Testis (tissue), 3 donors: ENCODE data around the gene PPEF1. TPM values are rescaled to one million over a fixed set of nuclear protein-coding genes. Genes with fewer than 3 reads are reported as not detected.

ENCODE experiments used
- DNase-seq: peaks from one replicate; pipeline ENCODE4 v3.0.0-alpha.2; 2019
- H3K27ac ChIP-seq, 2 donors: fragments of 200-600 bp; sonication (generic); one replicate each; pipeline ENCODE4 v1.5.1; 2019
- H3K27me3 ChIP-seq: fragments of 200-600 bp; sonication (generic); one replicate; pipeline ENCODE4 v1.5.1; 2019
- H3K36me3 ChIP-seq: fragments of 200-600 bp; sonication (generic); one replicate; pipeline ENCODE4 v1.5.1; 2017; ENCODE audit warnings: low read depth; ENCODE audit errors: missing control alignments
- H3K4me1 ChIP-seq: fragments of 200-600 bp; sonication (generic); one replicate; pipeline ENCODE4 v1.5.1; 2019
- H3K4me3 ChIP-seq, 2 donors: fragments of 200-600 bp; sonication (generic); one replicate each; pipeline ENCODE4 v1.5.1; 2017 to 2019
- H3K9me3 ChIP-seq: fragments of 200-600 bp; sonication (generic); one replicate; pipeline ENCODE4 v1.5.1; 2017
- POLR2A ChIP-seq: fragments of 450-650 bp; IDR thresholded peaks from one replicate; pipeline ENCODE4 v1.6.1; 2017; ENCODE audit warnings: antibody characterized with exemption, mild to moderate bottlenecking, moderate library complexity
- WGBS, 2 donors: methylation state at CpG; one replicate each; pipeline ENCODE4 v1.1.5; 2018; 5-methylcytosine and 5-hydroxymethylcytosine counted together
- intact Hi-C: fragments of 100-400 bp; cut with DNase I; formaldehyde crosslinking; loops from one replicate; pipeline ENCODE4 v1.15.1; 2023; ENCODE audit warnings: low total_unique reads
- polyA plus RNA-seq: library from polyadenylated mRNA; stranded (reverse); fragments of 350-450 nt; fragmentation: Illumina TruSeq; extraction: RNeasy Lipid Tissue Mini Kit (QIAGEN cat#74804); gene quantifications from one replicate; pipeline ENCODE4 v1.2.3, GENCODE V29; 2014; ENCODE audit warnings: low read depth, low replicate concordance; ENCODE audit not compliant: insufficient read depth
- total RNA-seq, 2 donors: library from RNA; depleted of rRNA; stranded (reverse); fragments of >200 nt; gene quantifications; one replicate each; pipeline ENCODE4 v1.2.3, GENCODE V29; 2016
- TF ChIP-seq, protein P1 (sequence below), 3 experiments: fragments of 450-650 bp in 2 of 3; fragments of 200-600 bp in 1 of 3; sonication (generic) in 1 of 3; IDR thresholded peaks; one replicate each; pipeline ENCODE4 v1.5.1; 2016 to 2019; ENCODE audit warnings: antibody characterized with exemption in 3 of 3, mild to moderate bottlenecking in 2 of 3, moderate library complexity in 1 of 3

PPEF1 gene
- total and polyA plus RNA-seq, 3 donors from 2014 or later, result 11.6 to 29.3 (median 24.6) TPM

DNA sequence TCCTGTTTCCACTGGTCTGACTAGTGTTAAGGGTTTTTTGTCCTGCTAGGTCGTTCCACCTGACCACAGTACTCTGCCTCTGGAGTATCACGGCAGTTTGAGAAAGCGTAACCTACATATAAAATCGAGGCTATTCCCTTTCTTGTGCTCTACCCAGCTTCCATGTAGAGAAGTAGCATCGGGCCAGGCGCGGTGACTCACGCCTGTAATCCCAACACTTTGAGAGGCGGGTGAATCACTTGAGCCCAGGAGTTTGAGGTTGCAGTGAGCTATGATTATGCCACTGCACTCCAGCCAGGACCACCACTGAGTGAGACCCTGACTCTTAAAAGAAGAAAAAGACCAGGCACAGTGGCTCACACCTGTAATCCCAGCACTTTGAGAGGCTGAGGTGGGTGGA, 7.5 kb downstream of the PPEF1 start:
- 94 to 95% methylated on average over 8 to 9 of the region's 9 CpGs for WGBS, 2 donors
- Histone ChIP-seq H3K27ac (no peak overlapping the region), H3K36me3 (no peaks in the 10 kb centered on the region), H3K4me3 (no peak overlapping the region), H3K9me3 (no peaks in the 10 kb centered on the region), H3K27me3 (no peaks in the 10 kb centered on the region), H3K4me1 (no peaks in the 10 kb centered on the region)
- DNase-seq, result no peak
- intact Hi-C loops, result no loop called here
- no peak for TF ChIP-seq POLR2A
- TF ChIP-seq, protein P1, sequence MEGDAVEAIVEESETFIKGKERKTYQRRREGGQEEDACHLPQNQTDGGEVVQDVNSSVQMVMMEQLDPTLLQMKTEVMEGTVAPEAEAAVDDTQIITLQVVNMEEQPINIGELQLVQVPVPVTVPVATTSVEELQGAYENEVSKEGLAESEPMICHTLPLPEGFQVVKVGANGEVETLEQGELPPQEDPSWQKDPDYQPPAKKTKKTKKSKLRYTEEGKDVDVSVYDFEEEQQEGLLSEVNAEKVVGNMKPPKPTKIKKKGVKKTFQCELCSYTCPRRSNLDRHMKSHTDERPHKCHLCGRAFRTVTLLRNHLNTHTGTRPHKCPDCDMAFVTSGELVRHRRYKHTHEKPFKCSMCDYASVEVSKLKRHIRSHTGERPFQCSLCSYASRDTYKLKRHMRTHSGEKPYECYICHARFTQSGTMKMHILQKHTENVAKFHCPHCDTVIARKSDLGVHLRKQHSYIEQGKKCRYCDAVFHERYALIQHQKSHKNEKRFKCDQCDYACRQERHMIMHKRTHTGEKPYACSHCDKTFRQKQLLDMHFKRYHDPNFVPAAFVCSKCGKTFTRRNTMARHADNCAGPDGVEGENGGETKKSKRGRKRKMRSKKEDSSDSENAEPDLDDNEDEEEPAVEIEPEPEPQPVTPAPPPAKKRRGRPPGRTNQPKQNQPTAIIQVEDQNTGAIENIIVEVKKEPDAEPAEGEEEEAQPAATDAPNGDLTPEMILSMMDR (IDR thresholded peaks at IDR 0.05), result no peak

DNA sequence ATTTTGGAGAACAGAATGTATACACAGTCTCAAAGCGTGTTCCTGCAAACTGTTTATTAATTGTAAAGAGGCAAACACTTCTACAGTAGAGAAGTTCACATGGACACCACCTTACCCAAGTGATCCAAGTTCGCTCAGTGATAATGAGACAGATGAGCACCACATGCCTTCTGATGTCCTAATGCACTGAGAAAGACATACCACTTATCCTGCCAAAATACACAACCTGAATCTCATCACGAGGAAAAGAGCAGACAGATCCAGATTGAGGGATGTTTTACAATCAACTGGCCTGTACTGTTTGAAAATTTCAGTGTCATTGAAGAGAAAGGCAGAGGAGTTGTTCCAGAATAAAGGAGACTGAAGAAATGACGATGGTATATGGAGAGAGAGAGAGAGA, 12.4 kb downstream of the PPEF1 start:
- no peak for TF ChIP-seq POLR2A
- TF ChIP-seq, protein P1 (IDR thresholded peaks at IDR 0.05), result no peak
- WGBS, 2 donors, result 75 to 81% methylated on average over 4 of the region's 4 CpGs
- intact Hi-C loops, result no loop called here

DNA sequence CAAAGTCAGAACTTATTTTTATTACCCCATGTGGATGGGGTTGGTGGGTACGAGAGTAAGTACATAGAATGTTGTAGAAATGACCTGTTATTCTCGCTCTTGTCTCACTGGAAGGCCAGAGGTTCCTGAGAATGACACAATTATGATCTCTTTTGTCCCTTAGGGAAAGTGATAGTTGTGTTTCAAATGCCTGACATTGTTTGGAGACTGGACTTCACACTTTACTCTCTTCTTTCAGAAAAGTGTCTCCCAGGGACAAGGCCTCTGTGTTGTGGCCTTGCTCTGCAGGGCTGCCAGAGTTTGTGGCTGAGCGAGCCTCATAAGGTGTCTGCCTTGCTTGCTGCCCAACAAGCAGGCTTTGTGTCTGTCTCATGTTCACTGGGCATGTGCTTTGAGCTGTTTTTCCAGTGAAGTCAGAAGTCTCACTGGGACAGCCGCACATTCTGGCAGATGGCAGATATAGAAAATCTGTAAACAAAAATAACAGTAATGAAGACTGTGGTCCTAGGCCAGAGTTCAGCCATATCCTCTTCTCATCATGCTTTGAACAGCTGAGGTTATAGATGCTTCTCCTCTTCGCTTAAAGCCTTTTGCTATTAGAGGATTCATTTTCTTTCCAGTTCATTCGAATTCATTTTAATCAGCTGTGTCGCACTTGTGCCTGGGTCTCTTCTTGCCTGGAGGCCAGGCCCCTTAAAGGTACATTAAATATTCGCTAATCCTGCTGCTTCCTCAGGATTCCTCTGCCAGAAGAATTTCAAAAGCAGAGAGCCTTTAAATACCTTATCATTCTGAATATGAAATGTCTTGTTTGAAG, 14.4 kb downstream of the PPEF1 start:
- no peak overlapping the region for H3K27ac ChIP-seq
- H3K4me1 ChIP-seq, result no peaks in the 10 kb centered on the region
- WGBS, 2 donors, result 85 to 88% methylated on average over 7 to 8 of the region's 8 CpGs
- H3K9me3 ChIP-seq, result no peaks in the 10 kb centered on the region
- no peaks in the 10 kb centered on the region for H3K36me3 ChIP-seq
- no peak overlapping the region for H3K4me3 ChIP-seq
- intact Hi-C loops, result no loop called here
- TF ChIP-seq POLR2A, result no peak
- TF ChIP-seq, protein P1 (IDR thresholded peaks at IDR 0.05), result no peak
- no peaks in the 10 kb centered on the region for H3K27me3 ChIP-seq
- DNase-seq, result no peak

More for the DNA sequence above, 12.4 kb downstream of the PPEF1 start:
- H3K4me3 ChIP-seq, result no peak overlapping the region
- H3K9me3 ChIP-seq, result no peaks in the 10 kb centered on the region
- no peaks in the 10 kb centered on the region for H3K36me3 ChIP-seq
- H3K27ac ChIP-seq, result no peak overlapping the region
- no peaks in the 10 kb centered on the region for H3K27me3 ChIP-seq
- H3K4me1 ChIP-seq, result no peaks in the 10 kb centered on the region
- DNase-seq, result no peak

DNA sequence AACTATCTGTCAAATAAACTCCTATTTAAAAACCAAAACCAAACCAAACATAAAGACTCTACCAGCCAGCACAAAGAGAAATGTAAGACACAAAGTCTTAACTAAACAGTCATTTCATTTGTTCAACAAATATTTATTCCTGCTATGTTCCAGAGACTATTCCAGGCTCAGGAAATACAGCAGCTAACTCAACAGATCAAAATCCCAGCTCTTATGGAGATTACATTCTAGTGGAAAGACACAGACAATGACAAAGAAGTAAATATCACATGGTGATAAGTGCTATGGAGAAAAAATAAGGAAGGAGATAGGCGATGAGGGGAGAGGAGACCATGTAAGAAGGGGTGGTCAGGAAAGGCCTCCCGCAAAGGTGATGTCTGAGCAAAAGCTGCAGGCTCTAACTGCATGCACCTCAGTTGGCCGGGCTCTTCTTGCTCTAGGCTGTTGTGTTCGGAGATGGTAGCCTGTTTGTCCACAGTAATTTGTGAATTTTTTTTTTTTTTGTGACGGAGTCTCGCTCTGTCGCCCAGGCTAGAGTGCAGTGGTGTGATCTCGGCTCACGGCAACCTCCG, 15.1 kb downstream of the PPEF1 start:
- no peak for DNase-seq
- H3K36me3 ChIP-seq, result no peaks in the 10 kb centered on the region
- WGBS, 2 donors, result 95 to 98% methylated on average over 10 of the region's 10 CpGs
- H3K27ac ChIP-seq, result no peak overlapping the region
- H3K27me3 ChIP-seq, result no peaks in the 10 kb centered on the region
- H3K4me3 ChIP-seq, result no peak overlapping the region
- intact Hi-C loops, result no loop called here
- H3K4me1 ChIP-seq, result no peaks in the 10 kb centered on the region
- no peaks in the 10 kb centered on the region for H3K9me3 ChIP-seq
- TF ChIP-seq, protein P1 (IDR thresholded peaks at IDR 0.05), result no peak
- no peak for TF ChIP-seq POLR2A
